Heart left ventricle (tissue), 16 donors: ENCODE data around the gene NGFR. TPM values are rescaled to one million over a fixed set of nuclear protein-coding genes. Genes with fewer than 3 reads are reported as not detected.
"Not testable (repeated sequence)": the region's sequence is repeated elsewhere in the genome, so short reads cannot be mapped to it uniquely, and the experiment has no call there.

Source experiments
- ATAC-seq, 4 donors: fragments of 200-7000 bp; cut with Tn5 transposase; one replicate each; pipeline ENCODE4 v1.9.1; 2020 to 2022; ENCODE audit warnings: moderate library complexity in 4 of 4, mild to moderate bottlenecking in 3 of 4, moderate number of reproducible peaks in 1 of 4
- DNase-seq, 5 donors: peaks; one replicate each; pipeline ENCODE4 v3.0.0-alpha.2; 2020
- H3K27ac ChIP-seq, 12 donors: fragments of 200-600 bp; sonication (generic) in 4 of 12; one replicate each; pipeline versions ENCODE4 v1.5.0 to v1.8.0; 2016 to 2022; ENCODE audit warnings: mild to moderate bottlenecking in 2 of 12
- H3K27me3 ChIP-seq, 9 donors: fragments of 200-600 bp; sonication (generic) in 2 of 9; one replicate each; pipeline versions ENCODE4 v1.5.1 to v1.8.0; 2016 to 2022; ENCODE audit warnings: mild to moderate bottlenecking in 3 of 9
- H3K36me3 ChIP-seq, 9 donors: fragments of 200-600 bp; sonication (generic) in 2 of 9; one replicate each; pipeline versions ENCODE4 v1.5.0 to v1.8.0; 2018 to 2022; ENCODE audit warnings: mild to moderate bottlenecking in 2 of 9
- H3K4me1 ChIP-seq, 12 donors: fragments of 200-600 bp; sonication (generic) in 4 of 12; one replicate each; pipeline versions ENCODE4 v1.5.0 to v1.8.0; 2016 to 2022; ENCODE audit warnings: mild to moderate bottlenecking in 3 of 12
- H3K4me3 ChIP-seq, 12 donors: fragments of 200-600 bp; sonication (generic) in 4 of 12; one replicate each; pipeline versions ENCODE4 v1.5.0 to v1.8.0; 2017 to 2022; ENCODE audit warnings: mild to moderate bottlenecking in 9 of 12, moderate library complexity in 4 of 12
- H3K9me3 ChIP-seq, 12 donors: fragments of 200-600 bp; sonication (generic) in 4 of 12; one replicate each; pipeline versions ENCODE4 v1.5.0 to v1.8.0; 2016 to 2022; ENCODE audit warnings: mild to moderate bottlenecking in 1 of 12
- CTCF ChIP-seq, 12 donors: fragments of 200-600 bp; sonication (generic) in 4 of 12; IDR thresholded peaks; one replicate each; pipeline versions ENCODE4 v1.5.0 to v1.8.0; 2018 to 2022; ENCODE audit warnings: antibody characterized with exemption in 12 of 12, mild to moderate bottlenecking in 5 of 12
- POLR2A ChIP-seq, 2 donors: fragments of 450-650 bp; IDR thresholded peaks; one replicate each; pipeline ENCODE4 v1.6.1; 2017; ENCODE audit warnings: antibody characterized with exemption in 2 of 2, mild to moderate bottlenecking in 2 of 2, moderate library complexity in 2 of 2
- WGBS, 4 donors: extraction: QIAGEN DNeasy Blood & Tissue Kit in 2 of 4; methylation state at CpG; one replicate each; pipeline versions ENCODE4 v1.1.5 to v1.1.7; 2013 to 2018; 5-methylcytosine and 5-hydroxymethylcytosine counted together
- intact Hi-C, 10 donors: fragments of 100-400 bp; cut with DNase I; formaldehyde crosslinking; loops; one replicate each; pipeline versions ENCODE4 v1.11.1 to v1.14.2; 2022
- polyA plus RNA-seq, 2 donors: library from polyadenylated mRNA; stranded (reverse); fragments of 200-250 nt; gene quantifications; one replicate each; pipeline ENCODE4 v1.2.3, GENCODE V29; 2013
- total RNA-seq, 9 donors: library from RNA; depleted of rRNA in 2 of 9; stranded (reverse); fragments of >200 nt in 2 of 9; fragmentation: NEBNext Ultra II Directional in 3 of 9; extraction: Animal tissue kit (Norgen Biotek cat#: 25700) in 3 of 9; gene quantifications; one replicate each; pipeline versions ENCODE4 v1.1.0 to v1.2.4, GENCODE V29; 2016 to 2023
- donor health status: ischemic (EF 13 %, LVEDD 7.1; RV severe dilation, severe dysfunction).
- donor health status: healthy with polysubstance abuse.
- donor health status: DM: no; HTN: yes; CAD: no.
- donor health status: DM: no; HTN: no; CAD: no.
- donor health status: ischemic (EF 25% LVEDD 6.9; RV normal size, moderate dysfunction).
- donor health status: ischemic (EF 25% LVEDD 5.7; RV mildly dilated, moderate dysfunction).
- donor health status: healthy.
- donor health status: DM: yes; HTN: yes; CAD: no.
- donor health status: ischemic (EF 35%, LVEDD 5.7; RV mildly dilated, moderate dysfunction).
- donor health status: nonischemic (EF 11% LVEDD 7.7; RV severe dilation, severe dysfunction).
- donor health status: DM: yes; HTN: yes; CAD: no.
- donor health status: PGD.
- donor health status: ischemic (EF 29% LVEDD 5.4; RV normal size, mild dysfunction).
- donor health status: nonischemic (EF 23%, LVEDD 6.1; RV moderate dilation, normal function).

NGFR gene
- total and polyA plus RNA-seq, 11 donors, result 2.3 to 16.8 (median 6.2) TPM

DNA sequence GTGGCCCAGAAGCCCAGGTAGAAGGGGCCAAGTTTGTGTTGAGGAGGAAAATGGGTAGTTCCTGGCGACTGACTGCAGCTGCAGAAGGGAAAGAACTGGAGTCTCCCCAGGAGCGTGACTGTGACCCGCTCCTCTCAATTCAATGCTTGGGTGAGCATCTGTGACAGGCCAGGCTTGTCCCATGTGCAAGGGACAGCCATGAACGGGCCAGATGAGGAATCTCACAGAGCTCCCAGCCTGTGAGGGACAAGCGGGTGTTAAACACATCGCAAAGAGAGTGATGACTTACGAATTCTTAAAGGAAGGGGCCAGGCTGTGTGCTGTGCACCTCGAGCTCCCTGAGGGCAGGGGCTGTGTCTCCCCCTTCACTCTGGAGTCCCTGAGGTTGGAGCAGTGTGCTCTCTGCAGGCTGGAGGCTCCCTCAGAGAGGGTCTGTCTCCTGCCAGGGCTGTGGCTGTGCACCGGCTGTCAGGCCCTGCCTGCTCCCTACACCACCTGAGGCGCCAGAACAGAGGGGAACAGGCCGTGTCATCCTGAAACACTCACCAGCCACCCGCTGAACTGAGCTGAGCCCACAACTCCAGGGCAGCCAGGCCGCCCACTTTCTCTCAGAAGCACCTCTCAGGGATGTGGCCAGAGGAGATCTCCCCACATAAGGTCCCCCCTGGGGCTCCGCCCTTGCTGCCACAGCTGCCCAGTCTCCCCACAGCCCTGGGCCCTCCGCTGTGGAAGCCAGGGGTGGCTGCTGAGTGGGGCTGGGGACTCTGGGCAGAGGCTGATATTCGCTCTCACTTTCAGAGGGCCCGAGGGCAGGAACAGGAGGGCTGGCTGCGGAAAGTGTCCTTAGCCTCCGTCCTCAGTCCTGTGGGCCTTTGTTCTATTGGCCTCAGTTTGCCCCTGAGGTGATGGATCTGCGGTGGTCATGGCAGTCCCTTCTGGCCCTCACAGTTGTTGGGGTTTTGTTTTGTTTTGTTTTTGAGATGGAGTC lies 54.9 kb downstream of the NGFR start:
- ATAC-seq (no peak), DNase-seq (no peak)
- H3K9me3 ChIP-seq, result no peaks in the 10 kb centered on the region
- H3K36me3 ChIP-seq, result no peaks in the 10 kb centered on the region
- H3K27me3 ChIP-seq, result no peaks in the 10 kb centered on the region
- no peak overlapping the region for H3K4me3 ChIP-seq
- peaks cover 0 to 17% (median 5%) of the 10 kb centered on the region in 12 donors for H3K4me1 ChIP-seq
- no peak for TF ChIP-seq POLR2A (IDR thresholded peaks at IDR 0.05)
- no peak for TF ChIP-seq CTCF (IDR thresholded peaks at IDR 0.05)
- 90 to 91% (median 90%) methylated on average over 19 to 20 of the region's 20 CpGs for WGBS, 4 donors
- intact Hi-C loops, result loop anchor here in 8 of 10 donors (2.0 to 10.0 kb wide), 7 partner anchors 33 to 235 kb away; partner anchors contain the start of gene NGFR (in 3 of the 8)
- no peak overlapping the region for H3K27ac ChIP-seq

DNA sequence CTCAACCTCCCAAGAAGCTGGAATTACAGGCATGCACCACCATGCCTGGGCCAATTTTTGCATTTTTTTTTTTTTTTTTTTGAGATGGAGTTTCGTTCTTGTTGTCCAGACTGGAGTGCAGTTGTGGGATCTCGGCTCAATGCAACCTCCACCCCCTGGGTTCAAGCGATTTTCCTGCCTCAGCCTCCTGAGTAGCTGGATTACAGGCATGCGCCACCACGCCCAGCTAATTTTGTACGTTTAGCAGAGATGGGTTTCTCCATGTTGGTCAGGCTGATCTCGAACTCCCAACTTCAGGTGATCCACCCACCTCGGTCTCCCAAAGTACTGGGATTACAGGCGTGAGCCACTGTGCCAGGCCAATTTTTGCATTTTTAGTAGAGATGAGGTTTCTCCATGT lies 55.7 kb downstream of the NGFR start:
- 91 to 96% (median 95%) methylated on average over 9 of the region's 9 CpGs for WGBS, 4 donors
- H3K36me3 ChIP-seq, H3K9me3 ChIP-seq, H3K27ac ChIP-seq, DNase-seq, H3K4me3 ChIP-seq, H3K27me3 ChIP-seq, ATAC-seq: not testable (repeated sequence)
- intact Hi-C loops, result loop anchor here in 7 of 10 donors (2.0 to 10.0 kb wide), 6 partner anchors 33 to 236 kb away; partner anchors contain the start of gene NGFR (in 2 of the 7)
- peaks cover 0 to 17% (median 5%) of the 10 kb centered on the region in 12 donors for H3K4me1 ChIP-seq

- Histone ChIP-seq H3K4me1 (peaks cover 0 to 21% (median 9%) of the 10 kb centered on the region in 12 donors), H3K36me3 (no peaks in the 10 kb centered on the region), H3K9me3 (no peaks in the 10 kb centered on the region), H3K27me3 (peaks cover 0 to 1% (median 0%) of the 10 kb centered on the region in 9 donors), H3K4me3 (no peak overlapping the region), H3K27ac (no peak overlapping the region)
- no peak for ATAC-seq
- TF ChIP-seq POLR2A (IDR thresholded peaks at IDR 0.05), result no peak
- no peak for TF ChIP-seq CTCF (IDR thresholded peaks at IDR 0.05)
- WGBS, 4 donors, result 88 to 92% (median 89%) methylated on average over 10 to 12 of the region's 12 CpGs
- intact Hi-C loops, result loop anchor here in 7 of 10 donors (2.0 to 10.0 kb wide), 7 partner anchors 34 to 237 kb away; partner anchors contain the start of gene NGFR (in 2 of the 7)
- no peak for DNase-seq
Measured at GRCh38 chr17:49551221-49552069, 56.4 kb downstream of the NGFR start.

GRCh38 chr17:49552070-49552751 lies 57.1 kb downstream of the NGFR start:
- Histone ChIP-seq H3K9me3 (no peaks in the 10 kb centered on the region), H3K4me1 (peaks cover 0 to 21% (median 9%) of the 10 kb centered on the region in 12 donors), H3K36me3 (no peaks in the 10 kb centered on the region), H3K27ac (no peak overlapping the region), H3K27me3 (peaks cover 0 to 5% (median 0%) of the 10 kb centered on the region in 9 donors), H3K4me3 (no peak overlapping the region)
- intact Hi-C loops, result loop anchor here in 7 of 10 donors (2.0 to 10.0 kb wide), 6 partner anchors 35 to 237 kb away; partner anchors contain the start of gene NGFR (in 2 of the 7)
- TF ChIP-seq CTCF (IDR thresholded peaks at IDR 0.05) (no peak), POLR2A (IDR thresholded peaks at IDR 0.05) (no peak)
- WGBS, 4 donors, result 86 to 89% (median 87%) methylated on average over 16 to 27 of the region's 27 CpGs
- ATAC-seq (no peak), DNase-seq (no peak)
